ENCODE results near the gene FRAT1. TPM values are rescaled to one million over a fixed set of nuclear protein-coding genes. Genes with fewer than 3 reads are reported as not detected.

Gene FRAT1
- total and polyA plus RNA-seq, 2 of the 13 experiments (the other 11 are each of a cell fraction or from before 2014, with no cell fraction given), result 1.7 to 2.3 TPM

GRCh38 chr10:97332591-97333350 lies 13.7 kb downstream of the FRAT1 start (continued):
- TF ChIP-seq HOMEZ (CRISPR knock-in tag; IDR thresholded peaks at IDR 0.05; ENCODE audit: low read depth), result no peak
- TF ChIP-seq MED8 (CRISPR knock-in tag; IDR thresholded peaks at IDR 0.05; ENCODE audit: insufficient replicate concordance), result no peak
- TF ChIP-seq ELF3 (CRISPR knock-in tag; IDR thresholded peaks at IDR 0.05), result peak; percentile 81
- no peak for TF ChIP-seq E2F1 (CRISPR knock-in tag; IDR thresholded peaks at IDR 0.05)
- TF ChIP-seq MIER2 (CRISPR knock-in tag; IDR thresholded peaks at IDR 0.05), result no peak
- peak; percentile 34; the same call in 1 of the 2 replicates for TF ChIP-seq RXRB (CRISPR knock-in tag; IDR thresholded peaks at IDR 0.05; ENCODE audit: borderline replicate concordance)
- no peak for TF ChIP-seq ZNF629 (CRISPR knock-in tag; conservative IDR thresholded peaks at IDR 0.05)
- TF ChIP-seq ZNF20 (CRISPR knock-in tag; IDR thresholded peaks at IDR 0.05), result no peak
- no peak for TF ChIP-seq FOXA3 (CRISPR knock-in tag; IDR thresholded peaks at IDR 0.05)
- TF ChIP-seq ZNF574 (CRISPR knock-in tag; IDR thresholded peaks at IDR 0.05), result peak; percentile 40; the same call in 1 of the 2 replicates
- TF ChIP-seq ZNF720 (CRISPR knock-in tag; IDR thresholded peaks at IDR 0.05), result no peak
- no peak for TF ChIP-seq DZIP1 (CRISPR knock-in tag; IDR thresholded peaks at IDR 0.05)
- TF ChIP-seq MYPOP (CRISPR knock-in tag; IDR thresholded peaks at IDR 0.05), result no peak
- no peak for TF ChIP-seq FLYWCH1 (CRISPR knock-in tag; IDR thresholded peaks at IDR 0.05)
- no peak for TF ChIP-seq PAF1 (CRISPR knock-in tag; IDR thresholded peaks at IDR 0.05)
- 0 out of 2 replicates have a peak, but pooled peaks have one; percentile 37 for TF ChIP-seq ZNF766 (CRISPR knock-in tag; IDR thresholded peaks at IDR 0.05; ENCODE audit: borderline replicate concordance)
- TF ChIP-seq HMGXB4 (CRISPR knock-in tag; IDR thresholded peaks at IDR 0.05; ENCODE audit: borderline replicate concordance in 1 of 2, low read depth in 1 of 2), result peak; percentile 67 to 68
- TF ChIP-seq TOE1 (CRISPR knock-in tag; IDR thresholded peaks at IDR 0.05), result no peak

Measured in HepG2 (cell line).